ENCODE data around the gene MKI67. TPM values are rescaled to one million over a fixed set of nuclear protein-coding genes. Genes with fewer than 3 reads are reported as not detected.

The MKI67 gene
- total and polyA plus RNA-seq, 2 donors (not counting 3 experiments of a cell fraction or from before 2014, with no cell fraction given): 16.2 to 125 TPM

DNA sequence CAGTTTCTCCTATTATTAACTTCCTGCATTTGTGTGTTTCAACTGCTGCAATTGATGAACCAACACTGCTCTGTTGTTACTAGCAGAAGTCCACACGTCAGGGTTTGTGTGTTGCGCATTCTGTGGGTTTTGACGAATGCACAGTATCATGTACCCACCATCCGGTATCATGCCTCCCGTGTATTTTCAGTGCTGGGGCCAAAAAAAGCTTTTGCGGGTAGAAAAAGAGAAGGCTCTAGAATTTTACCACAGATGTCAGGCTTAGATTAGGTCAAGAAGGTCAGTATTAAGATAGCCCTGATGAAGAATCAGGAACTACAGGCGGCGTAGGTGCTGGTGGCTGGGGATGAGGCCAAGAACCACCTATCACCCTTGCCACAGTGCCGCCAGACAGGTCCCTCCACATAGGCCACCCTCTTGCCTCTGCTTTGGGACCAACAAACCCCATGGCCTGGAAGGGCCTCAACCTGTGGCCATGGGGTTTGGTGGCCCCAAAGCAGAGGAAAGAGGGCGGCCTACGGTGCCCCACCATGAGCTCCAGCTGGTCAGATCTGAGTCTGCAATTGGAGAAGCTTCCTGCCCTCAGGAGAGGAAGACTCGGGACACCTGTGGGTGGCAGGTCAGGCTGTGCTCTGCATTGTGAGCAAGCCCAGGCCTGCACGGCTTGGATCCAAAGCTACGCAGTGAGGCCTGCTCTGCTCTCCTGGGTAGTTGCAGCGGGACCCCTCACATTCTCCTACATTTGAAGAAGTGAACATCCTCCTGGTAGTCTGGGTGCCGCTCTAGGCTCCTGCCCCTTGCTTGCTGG lies 71.9 kb downstream of the MKI67 start:
- no peak overlapping the region for H3K9ac ChIP-seq (replicated peaks; ENCODE audit: extremely low read depth, insufficient read depth, low read length)
- no peak overlapping the region for H3K4me3 ChIP-seq (replicated peaks in 1 of 3; ENCODE audit: insufficient read depth in 1 of 3, low read depth in 1 of 3, low read length in 3 of 3)
- ChIA-PET CTCF (interaction anchor here (1.4 kb wide), 1 partner anchor 19 kb away, joined by 3 read pairs; no protein-coding TSS in a partner anchor), POLR2A (no interaction called here)
- H3K79me2 ChIP-seq (ENCODE audit: control insufficient read depth, insufficient read depth, low read length): no peaks in the 10 kb centered on the region
- H3K9me1 ChIP-seq (replicated peaks; ENCODE audit: control insufficient read depth, extremely low read depth, insufficient read depth, low read length): no peaks in the 10 kb centered on the region
- peaks cover 30 to 59% of the 10 kb centered on the region in 2 experiments for H3K36me3 ChIP-seq (ENCODE audit: control insufficient read depth in 2 of 2, extremely low read depth in 1 of 2, insufficient read depth in 2 of 2, low read length in 2 of 2)
- TF ChIP-seq, protein P1, sequence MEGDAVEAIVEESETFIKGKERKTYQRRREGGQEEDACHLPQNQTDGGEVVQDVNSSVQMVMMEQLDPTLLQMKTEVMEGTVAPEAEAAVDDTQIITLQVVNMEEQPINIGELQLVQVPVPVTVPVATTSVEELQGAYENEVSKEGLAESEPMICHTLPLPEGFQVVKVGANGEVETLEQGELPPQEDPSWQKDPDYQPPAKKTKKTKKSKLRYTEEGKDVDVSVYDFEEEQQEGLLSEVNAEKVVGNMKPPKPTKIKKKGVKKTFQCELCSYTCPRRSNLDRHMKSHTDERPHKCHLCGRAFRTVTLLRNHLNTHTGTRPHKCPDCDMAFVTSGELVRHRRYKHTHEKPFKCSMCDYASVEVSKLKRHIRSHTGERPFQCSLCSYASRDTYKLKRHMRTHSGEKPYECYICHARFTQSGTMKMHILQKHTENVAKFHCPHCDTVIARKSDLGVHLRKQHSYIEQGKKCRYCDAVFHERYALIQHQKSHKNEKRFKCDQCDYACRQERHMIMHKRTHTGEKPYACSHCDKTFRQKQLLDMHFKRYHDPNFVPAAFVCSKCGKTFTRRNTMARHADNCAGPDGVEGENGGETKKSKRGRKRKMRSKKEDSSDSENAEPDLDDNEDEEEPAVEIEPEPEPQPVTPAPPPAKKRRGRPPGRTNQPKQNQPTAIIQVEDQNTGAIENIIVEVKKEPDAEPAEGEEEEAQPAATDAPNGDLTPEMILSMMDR (IDR thresholded peaks at IDR 0.05; ENCODE audit: extremely low read depth in 1 of 2, insufficient read depth in 1 of 2, low read depth in 1 of 2, low read length in 2 of 2): no peak
- no peak for TF ChIP-seq FOS (IDR thresholded peaks at IDR 0.05; ENCODE audit: borderline replicate concordance, insufficient read depth, low read length)
- H3K27ac ChIP-seq (ENCODE audit: insufficient read depth, low read depth, low read length): no peak overlapping the region
- no peaks in the 10 kb centered on the region for H3K27me3 ChIP-seq (ENCODE audit: control insufficient read depth in 2 of 2, insufficient read depth in 2 of 2, low read length in 2 of 2)
- no TSS peak for BruUV-seq (replicated peaks)
- DNase-seq (ENCODE audit: low read depth, low spot score) (no peak), FAIRE-seq (no peak)
- no peaks in the 10 kb centered on the region for H4K20me1 ChIP-seq (replicated peaks; ENCODE audit: control insufficient read depth, extremely low read depth, insufficient read depth, low read length)
- intact Hi-C loops (cut with micrococcal nuclease): no loop called here
- H3K9me3 ChIP-seq (replicated peaks; ENCODE audit: control insufficient read depth, insufficient read depth, low read length): no peaks in the 10 kb centered on the region
- dilution Hi-C loops (cut with MboI; ENCODE audit: extremely low pct_ligation_motif_present, low sequenced_read_pairs): no loop called here
- peaks cover 2% of the 10 kb centered on the region for H3K4me1 ChIP-seq (ENCODE audit: control insufficient read depth, extremely low read depth, insufficient read depth, low read length)
- no peak overlapping the region for H3K4me2 ChIP-seq (ENCODE audit: insufficient read depth, low read length)
- no peak overlapping the region for H2AFZ ChIP-seq (ENCODE audit: low read depth, low read length)

DNA sequence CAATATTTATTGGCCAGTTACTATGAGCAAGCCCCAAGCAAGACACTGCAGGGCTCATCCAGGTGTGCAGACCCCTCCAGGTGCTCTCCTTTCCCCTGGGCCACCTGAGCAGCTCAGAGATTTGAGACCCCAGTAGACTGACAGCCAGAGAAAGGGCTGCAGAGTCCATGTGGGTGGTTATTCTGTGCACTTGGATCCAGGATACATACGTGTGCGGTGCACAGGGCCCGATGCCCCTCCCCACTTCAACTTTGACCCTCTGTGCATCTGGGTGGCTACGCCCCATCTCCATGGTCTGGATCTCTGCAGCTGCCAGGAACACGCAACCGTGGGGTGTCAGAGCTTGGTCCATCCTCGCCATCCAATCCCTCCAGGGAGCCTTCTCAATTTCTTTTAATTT lies 72.9 kb downstream of the MKI67 start:
- no peak overlapping the region for H3K4me3 ChIP-seq (replicated peaks in 1 of 3; ENCODE audit: insufficient read depth in 1 of 3, low read depth in 1 of 3, low read length in 3 of 3)
- no peak overlapping the region for H3K9ac ChIP-seq (replicated peaks; ENCODE audit: extremely low read depth, insufficient read depth, low read length)
- ChIA-PET POLR2A (no interaction called here), CTCF (interaction anchor here (1.4 to 3.2 kb wide), 2 partner anchors 16 to 18 kb away, joined by 3 to 20 read pairs; no protein-coding TSS in a partner anchor)
- no peak overlapping the region for H3K27ac ChIP-seq (ENCODE audit: insufficient read depth, low read depth, low read length)
- no peaks in the 10 kb centered on the region for H3K9me3 ChIP-seq (replicated peaks; ENCODE audit: control insufficient read depth, insufficient read depth, low read length)
- no peaks in the 10 kb centered on the region for H3K9me1 ChIP-seq (replicated peaks; ENCODE audit: control insufficient read depth, extremely low read depth, insufficient read depth, low read length)
- no peak overlapping the region for H3K4me2 ChIP-seq (ENCODE audit: insufficient read depth, low read length)
- no peaks in the 10 kb centered on the region for H4K20me1 ChIP-seq (replicated peaks; ENCODE audit: control insufficient read depth, extremely low read depth, insufficient read depth, low read length)
- H3K36me3 ChIP-seq (ENCODE audit: control insufficient read depth in 2 of 2, extremely low read depth in 1 of 2, insufficient read depth in 2 of 2, low read length in 2 of 2): peaks cover 31 to 63% of the 10 kb centered on the region in 2 experiments
- no peak for TF ChIP-seq POLR2A (IDR thresholded peaks at IDR 0.05; ENCODE audit: low read depth, low read length)
- TF ChIP-seq JUN (IDR thresholded peaks at IDR 0.05; ENCODE audit: borderline replicate concordance, insufficient read depth, insufficient read length, low read depth): no peak
- TF ChIP-seq, protein P1 (IDR thresholded peaks at IDR 0.05; ENCODE audit: extremely low read depth in 1 of 2, insufficient read depth in 1 of 2, low read depth in 1 of 2, low read length in 2 of 2): no peak
- no peak for TF ChIP-seq MYC (IDR thresholded peaks at IDR 0.05; ENCODE audit: low read depth, low read length)
- TF ChIP-seq, protein P2, sequence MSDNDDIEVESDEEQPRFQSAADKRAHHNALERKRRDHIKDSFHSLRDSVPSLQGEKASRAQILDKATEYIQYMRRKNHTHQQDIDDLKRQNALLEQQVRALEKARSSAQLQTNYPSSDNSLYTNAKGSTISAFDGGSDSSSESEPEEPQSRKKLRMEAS (IDR thresholded peaks at IDR 0.05; ENCODE audit: insufficient read depth, insufficient read length): no peak
- no peak for TF ChIP-seq EZH2 (IDR thresholded peaks at IDR 0.05; ENCODE audit: borderline replicate concordance, low read depth, low read length, severe bottlenecking)
- no peak for TF ChIP-seq POLR2AphosphoS5 (IDR thresholded peaks at IDR 0.05; ENCODE audit: insufficient read depth, low read depth, low read length)
- TF ChIP-seq GATA2 (IDR thresholded peaks at IDR 0.05; ENCODE audit: insufficient read depth, insufficient read length, low read depth, low read length): no peak
- TF ChIP-seq FOS (IDR thresholded peaks at IDR 0.05; ENCODE audit: borderline replicate concordance, insufficient read depth, low read length): no peak
- H3K4me1 ChIP-seq (ENCODE audit: control insufficient read depth, extremely low read depth, insufficient read depth, low read length): no peaks in the 10 kb centered on the region
- no TSS peak for BruUV-seq (replicated peaks)
- dilution Hi-C loops (cut with MboI; ENCODE audit: extremely low pct_ligation_motif_present, low sequenced_read_pairs) (no loop called here), intact Hi-C loops (cut with micrococcal nuclease) (no loop called here)
- no peak overlapping the region for H2AFZ ChIP-seq (ENCODE audit: low read depth, low read length)
- H3K27me3 ChIP-seq (ENCODE audit: control insufficient read depth in 2 of 2, insufficient read depth in 2 of 2, low read length in 2 of 2): no peaks in the 10 kb centered on the region
- FAIRE-seq (no peak), DNase-seq (ENCODE audit: low read depth, low spot score) (no peak)
- H3K79me2 ChIP-seq (ENCODE audit: control insufficient read depth, insufficient read depth, low read length): peaks cover 4% of the 10 kb centered on the region
